ENCODE results near the gene STAT1.

The STAT1 gene

DNA sequence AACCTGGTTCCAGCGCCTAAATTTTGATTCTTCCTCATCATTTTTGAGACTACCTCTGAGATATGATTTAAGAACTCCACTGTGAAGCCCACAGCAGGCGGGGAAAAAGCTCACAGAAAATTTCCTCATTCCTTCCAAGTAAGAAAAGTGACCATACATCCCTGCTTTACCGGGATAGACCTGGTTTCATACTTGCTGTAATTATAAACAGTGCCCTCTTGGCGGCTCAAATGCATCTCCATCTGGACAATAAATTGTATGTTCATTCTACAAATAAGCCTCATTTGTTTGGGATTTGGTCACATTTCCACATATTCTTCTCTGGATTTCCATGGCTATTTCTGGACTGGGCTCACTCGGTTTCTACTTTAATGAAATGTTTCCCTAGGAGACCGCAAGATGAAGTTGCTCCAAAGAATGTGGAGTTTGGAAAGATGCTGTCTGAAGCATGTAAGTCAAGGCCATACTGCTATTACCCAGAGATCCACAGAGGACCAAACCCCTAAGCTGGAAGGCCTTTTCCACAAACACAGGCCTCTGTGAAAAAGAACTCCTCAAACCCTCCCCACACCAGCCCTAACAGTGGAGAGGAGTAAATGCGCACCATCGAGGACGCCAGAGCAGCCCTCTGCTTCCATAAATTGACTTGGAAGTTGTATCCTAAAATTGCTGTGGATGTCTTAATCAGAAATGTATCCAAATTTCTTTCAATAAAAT, 13.9 kb downstream of the STAT1 start:
- H3K27ac ChIP-seq (ENCODE audit: low read depth, low read length, poor library complexity, severe bottlenecking) = no peak overlapping the region
- no peaks in the 10 kb centered on the region for H3F3A ChIP-seq (ENCODE audit: insufficient read depth, low read length)
- H3K9ac ChIP-seq (ENCODE audit: low read length) = no peak overlapping the region
- peaks cover 93% of the 10 kb centered on the region for H3K36me3 ChIP-seq (ENCODE audit: insufficient read depth, low read length)
- TF ChIP-seq EZH2 (IDR thresholded peaks at IDR 0.05; ENCODE audit: borderline replicate concordance, low read length) = no peak
- TF ChIP-seq, protein P1, sequence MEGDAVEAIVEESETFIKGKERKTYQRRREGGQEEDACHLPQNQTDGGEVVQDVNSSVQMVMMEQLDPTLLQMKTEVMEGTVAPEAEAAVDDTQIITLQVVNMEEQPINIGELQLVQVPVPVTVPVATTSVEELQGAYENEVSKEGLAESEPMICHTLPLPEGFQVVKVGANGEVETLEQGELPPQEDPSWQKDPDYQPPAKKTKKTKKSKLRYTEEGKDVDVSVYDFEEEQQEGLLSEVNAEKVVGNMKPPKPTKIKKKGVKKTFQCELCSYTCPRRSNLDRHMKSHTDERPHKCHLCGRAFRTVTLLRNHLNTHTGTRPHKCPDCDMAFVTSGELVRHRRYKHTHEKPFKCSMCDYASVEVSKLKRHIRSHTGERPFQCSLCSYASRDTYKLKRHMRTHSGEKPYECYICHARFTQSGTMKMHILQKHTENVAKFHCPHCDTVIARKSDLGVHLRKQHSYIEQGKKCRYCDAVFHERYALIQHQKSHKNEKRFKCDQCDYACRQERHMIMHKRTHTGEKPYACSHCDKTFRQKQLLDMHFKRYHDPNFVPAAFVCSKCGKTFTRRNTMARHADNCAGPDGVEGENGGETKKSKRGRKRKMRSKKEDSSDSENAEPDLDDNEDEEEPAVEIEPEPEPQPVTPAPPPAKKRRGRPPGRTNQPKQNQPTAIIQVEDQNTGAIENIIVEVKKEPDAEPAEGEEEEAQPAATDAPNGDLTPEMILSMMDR (IDR thresholded peaks at IDR 0.05; ENCODE audit: low read length) = no peak
- H3K4me1 ChIP-seq (ENCODE audit: insufficient read depth, low read length, severe bottlenecking) = no peaks in the 10 kb centered on the region
- H3K79me2 ChIP-seq (ENCODE audit: insufficient read depth, low read length) = no peaks in the 10 kb centered on the region
- H3K9me2 ChIP-seq (ENCODE audit: low read depth, low read length) = no peaks in the 10 kb centered on the region
- H4K20me1 ChIP-seq (ENCODE audit: insufficient read depth, low read length) = no peaks in the 10 kb centered on the region
- no peak overlapping the region for H2AFZ ChIP-seq (ENCODE audit: low read length)
- H3K27me3 ChIP-seq (ENCODE audit: insufficient read depth, low read length) = no peaks in the 10 kb centered on the region
- H3K4me2 ChIP-seq (ENCODE audit: low read length) = no peak overlapping the region
- H3K9me3 ChIP-seq (ENCODE audit: low read length) = no peaks in the 10 kb centered on the region
- no peak overlapping the region for H3K4me3 ChIP-seq (ENCODE audit: low read depth, low read length, poor library complexity, severe bottlenecking)

DNA sequence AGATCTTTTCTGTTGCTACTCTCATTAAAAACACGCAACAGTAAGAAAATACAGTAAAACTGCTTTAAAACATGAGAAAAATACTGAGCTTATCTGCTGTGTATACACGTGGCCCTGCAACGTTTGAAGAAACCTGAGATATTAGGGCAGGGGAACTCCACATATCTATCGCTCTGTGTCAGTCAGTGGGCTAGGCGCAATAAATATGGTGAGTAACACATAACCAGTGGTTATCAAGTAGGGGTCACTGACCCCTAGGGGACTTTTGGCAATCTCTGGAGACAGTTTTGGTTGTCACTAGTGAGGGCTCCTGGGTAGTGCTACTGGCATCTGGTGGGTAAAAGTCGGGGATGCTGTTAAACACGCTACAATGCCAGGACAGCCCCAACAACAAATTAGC, 14.9 kb downstream of the STAT1 start:
- TF ChIP-seq EZH2 (IDR thresholded peaks at IDR 0.05; ENCODE audit: borderline replicate concordance, low read length) = no peak
- TF ChIP-seq, protein P1 (IDR thresholded peaks at IDR 0.05; ENCODE audit: low read length) = no peak
- Histone ChIP-seq H3F3A (ENCODE audit: insufficient read depth, low read length) (no peaks in the 10 kb centered on the region), H3K4me3 (ENCODE audit: low read depth, low read length, poor library complexity, severe bottlenecking) (no peak overlapping the region), H3K27ac (ENCODE audit: low read depth, low read length, poor library complexity, severe bottlenecking) (no peak overlapping the region), H3K79me2 (ENCODE audit: insufficient read depth, low read length) (no peaks in the 10 kb centered on the region), H3K9me3 (ENCODE audit: low read length) (no peaks in the 10 kb centered on the region), H3K4me1 (ENCODE audit: insufficient read depth, low read length, severe bottlenecking) (no peaks in the 10 kb centered on the region), H4K20me1 (ENCODE audit: insufficient read depth, low read length) (no peaks in the 10 kb centered on the region), H3K36me3 (ENCODE audit: insufficient read depth, low read length) (peaks cover 91% of the 10 kb centered on the region), H3K9me2 (ENCODE audit: low read depth, low read length) (no peaks in the 10 kb centered on the region), H3K4me2 (ENCODE audit: low read length) (no peak overlapping the region), H3K9ac (ENCODE audit: low read length) (no peak overlapping the region), H3K27me3 (ENCODE audit: insufficient read depth, low read length) (no peaks in the 10 kb centered on the region), H2AFZ (ENCODE audit: low read length) (no peak overlapping the region)

DNA sequence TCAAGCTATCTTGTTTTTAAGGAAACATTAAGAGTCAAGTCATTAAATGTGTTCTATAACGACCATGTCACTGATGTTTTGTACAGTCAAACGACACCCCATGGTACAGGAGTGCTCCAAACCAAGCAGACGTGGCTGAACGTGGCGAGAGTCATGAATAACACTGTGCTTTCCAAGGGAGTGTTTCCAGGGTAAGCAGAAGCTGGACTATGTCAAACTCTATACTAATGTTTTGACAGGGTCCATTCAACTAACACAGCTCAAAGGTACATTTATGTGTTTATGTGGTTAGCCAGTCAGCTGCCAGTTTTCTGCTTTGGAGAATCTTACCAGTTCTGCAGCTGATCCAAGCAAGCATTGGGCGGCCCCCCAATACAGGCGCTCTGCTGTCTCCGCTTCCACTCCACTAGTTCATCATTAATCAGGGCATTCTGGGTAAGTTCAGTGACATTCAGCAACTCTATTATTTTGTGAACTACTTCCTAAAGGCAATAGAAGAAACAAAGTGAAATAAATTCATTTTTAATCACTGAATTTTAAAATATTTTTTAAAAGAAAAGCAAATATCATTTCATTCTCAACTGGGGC, 16.4 kb downstream of the STAT1 start:
- Histone ChIP-seq H3K4me3 (ENCODE audit: low read depth, low read length, poor library complexity, severe bottlenecking) (no peak overlapping the region), H3K27me3 (ENCODE audit: insufficient read depth, low read length) (no peaks in the 10 kb centered on the region), H3K9me3 (ENCODE audit: low read length) (no peaks in the 10 kb centered on the region), H3K4me1 (ENCODE audit: insufficient read depth, low read length, severe bottlenecking) (no peaks in the 10 kb centered on the region), H4K20me1 (ENCODE audit: insufficient read depth, low read length) (no peaks in the 10 kb centered on the region), H2AFZ (ENCODE audit: low read length) (no peak overlapping the region), H3K4me2 (ENCODE audit: low read length) (no peak overlapping the region), H3F3A (ENCODE audit: insufficient read depth, low read length) (no peaks in the 10 kb centered on the region), H3K36me3 (ENCODE audit: insufficient read depth, low read length) (peaks cover 88% of the 10 kb centered on the region), H3K9ac (ENCODE audit: low read length) (no peak overlapping the region), H3K9me2 (ENCODE audit: low read depth, low read length) (no peaks in the 10 kb centered on the region), H3K27ac (ENCODE audit: low read depth, low read length, poor library complexity, severe bottlenecking) (no peak overlapping the region), H3K79me2 (ENCODE audit: insufficient read depth, low read length) (no peaks in the 10 kb centered on the region)
- no peak for TF ChIP-seq EZH2 (IDR thresholded peaks at IDR 0.05; ENCODE audit: borderline replicate concordance, low read length)
- TF ChIP-seq, protein P1 (IDR thresholded peaks at IDR 0.05; ENCODE audit: low read length) = no peak

Measured in OCI-LY1 (cell line).